ENCODE measurements around the gene EHMT2.
"Not testable (repeated sequence)": the region's sequence is repeated elsewhere in the genome, so short reads cannot be mapped to it uniquely, and the experiment has no call there.

The EHMT2 gene

GRCh38 chr6:31907158-31907813 is 9.8 kb upstream of the EHMT2 start:
- H3K27ac ChIP-seq = no peak overlapping the region
- no peak for DNase-seq (ENCODE audit: low spot score)
- TF ChIP-seq CTCF (conservative IDR thresholded peaks at IDR 0.05; ENCODE audit: low read depth) = no peak
- ChIA-PET CTCF (no interaction called here), POLR2A (ENCODE audit: low non-redundant PET) (interaction anchor here (0.6 to 0.7 kb wide), 2 partner anchors 39 to 43 kb away, joined by 6 to 8 read pairs; partner anchors contain the start of gene CFB)

GRCh38 chr6:31906727-31907126 is 9.2 kb upstream of the EHMT2 start:
- CTCF ChIA-PET; H3K27ac ChIP-seq; DNase-seq (ENCODE audit: low spot score): not testable (repeated sequence)
- POLR2A ChIA-PET (ENCODE audit: low non-redundant PET) = interaction anchor here (0.6 kb wide), 1 partner anchor 43 kb away, joined by 6 read pairs; no protein-coding TSS in a partner anchor

- TF ChIP-seq CTCF (conservative IDR thresholded peaks at IDR 0.05; ENCODE audit: low read depth) = no peak
- POLR2A ChIA-PET (ENCODE audit: low non-redundant PET) = interaction anchor here (0.6 kb wide), 1 partner anchor 74 kb away, joined by 4 read pairs; no protein-coding TSS in a partner anchor
- CTCF ChIA-PET = no interaction called here
- H3K27ac ChIP-seq = no peak overlapping the region
- DNase-seq (ENCODE audit: low spot score) = no peak
These were observed 8.6 kb upstream of the EHMT2 start for GRCh38 chr6:31906122-31906521.

- DNase-seq (ENCODE audit: low spot score) = no peak
- H3K27ac ChIP-seq = no peak overlapping the region
- ChIA-PET POLR2A (ENCODE audit: low non-redundant PET) (no interaction called here), CTCF (interaction anchor here (0.7 kb wide), 1 partner anchor 1282 kb away, joined by 5 read pairs; no protein-coding TSS in a partner anchor)
- TF ChIP-seq CTCF (conservative IDR thresholded peaks at IDR 0.05; ENCODE audit: low read depth) = no peak
These were observed 7.5 kb upstream of the EHMT2 start for GRCh38 chr6:31905041-31905440.

- no peak for DNase-seq (ENCODE audit: low spot score)
- no peak overlapping the region for H3K27ac ChIP-seq
- ChIA-PET POLR2A (ENCODE audit: low non-redundant PET) (no interaction called here), CTCF (interaction anchor here (0.5 kb wide), 1 partner anchor 559 kb away, joined by 3 read pairs; no protein-coding TSS in a partner anchor)
- TF ChIP-seq CTCF (conservative IDR thresholded peaks at IDR 0.05; ENCODE audit: low read depth) = no peak
These were observed 6.5 kb upstream of the EHMT2 start for GRCh38 chr6:31903957-31904356.

- DNase-seq (ENCODE audit: low spot score) = peak; percentile 89
- H3K27ac ChIP-seq = peak within 1 kb of the TSS; percentile 90
- POLR2A ChIA-PET (ENCODE audit: low non-redundant PET) = interaction anchor here (0.6 to 1.5 kb wide), 2 partner anchors 44 to 64 kb away, joined by 3 to 8 read pairs; partner anchors contain the start of gene CFB
- CTCF ChIA-PET = interaction anchor here (1.1 kb wide), 1 partner anchor 50 kb away, joined by 3 read pairs; no protein-coding TSS in a partner anchor
- no peak for TF ChIP-seq CTCF (conservative IDR thresholded peaks at IDR 0.05; ENCODE audit: low read depth)
These were observed 4.6 kb upstream of the EHMT2 start, which contains the start of gene ZBTB12 for GRCh38 chr6:31901953-31902643. ZBTB12 (minus strand) TSS chr6:31902086; CDS start chr6:31901305, 781 bp downstream.
